ENCODE results near the gene COMMD6.
"Not testable (repeated sequence)": the region's sequence is repeated elsewhere in the genome, so short reads cannot be mapped to it uniquely, and the experiment has no call there.

DNA sequence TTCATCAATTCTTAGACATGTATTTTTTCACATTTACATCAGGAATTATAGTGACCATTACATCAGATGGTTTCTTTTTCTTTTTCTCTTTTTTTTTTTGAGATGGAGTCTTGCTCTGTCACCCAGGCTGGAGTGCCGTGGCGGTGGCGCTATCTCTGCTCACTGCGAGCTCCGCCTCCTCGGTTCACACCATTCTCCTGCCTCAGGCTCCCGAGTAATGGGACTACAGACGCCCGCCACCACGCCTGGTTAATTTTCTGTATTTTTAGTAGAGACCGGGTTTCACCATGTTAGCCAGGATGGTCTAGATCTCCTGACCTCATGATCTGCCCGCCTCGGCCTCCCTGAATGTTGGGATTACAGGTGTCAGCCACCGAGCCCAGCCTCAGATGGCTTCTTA lies 7.7 kb upstream of the COMMD6 start:
- TF ChIP-seq, protein P1, sequence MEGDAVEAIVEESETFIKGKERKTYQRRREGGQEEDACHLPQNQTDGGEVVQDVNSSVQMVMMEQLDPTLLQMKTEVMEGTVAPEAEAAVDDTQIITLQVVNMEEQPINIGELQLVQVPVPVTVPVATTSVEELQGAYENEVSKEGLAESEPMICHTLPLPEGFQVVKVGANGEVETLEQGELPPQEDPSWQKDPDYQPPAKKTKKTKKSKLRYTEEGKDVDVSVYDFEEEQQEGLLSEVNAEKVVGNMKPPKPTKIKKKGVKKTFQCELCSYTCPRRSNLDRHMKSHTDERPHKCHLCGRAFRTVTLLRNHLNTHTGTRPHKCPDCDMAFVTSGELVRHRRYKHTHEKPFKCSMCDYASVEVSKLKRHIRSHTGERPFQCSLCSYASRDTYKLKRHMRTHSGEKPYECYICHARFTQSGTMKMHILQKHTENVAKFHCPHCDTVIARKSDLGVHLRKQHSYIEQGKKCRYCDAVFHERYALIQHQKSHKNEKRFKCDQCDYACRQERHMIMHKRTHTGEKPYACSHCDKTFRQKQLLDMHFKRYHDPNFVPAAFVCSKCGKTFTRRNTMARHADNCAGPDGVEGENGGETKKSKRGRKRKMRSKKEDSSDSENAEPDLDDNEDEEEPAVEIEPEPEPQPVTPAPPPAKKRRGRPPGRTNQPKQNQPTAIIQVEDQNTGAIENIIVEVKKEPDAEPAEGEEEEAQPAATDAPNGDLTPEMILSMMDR (IDR thresholded peaks at IDR 0.05; ENCODE audit: insufficient read depth, low read depth, low read length), result not testable (repeated sequence)
- TF ChIP-seq EZH2 (IDR thresholded peaks at IDR 0.05; ENCODE audit: insufficient read depth, low read length), result not testable (repeated sequence)
